ENCODE measurements around the gene LDHD. TPM values are rescaled to one million over a fixed set of nuclear protein-coding genes. Genes with fewer than 3 reads are reported as not detected.
A peak's percentile ranks its signal among the peaks of the same experiment; 100 is the strongest.

LDHD gene
- total and polyA plus RNA-seq, 9 of the 15 experiments (the other 6 are each of a cell fraction or from before 2014, with no cell fraction given) = 0.19 to 0.86 (median 0.54) TPM; not detected in 3

DNA sequence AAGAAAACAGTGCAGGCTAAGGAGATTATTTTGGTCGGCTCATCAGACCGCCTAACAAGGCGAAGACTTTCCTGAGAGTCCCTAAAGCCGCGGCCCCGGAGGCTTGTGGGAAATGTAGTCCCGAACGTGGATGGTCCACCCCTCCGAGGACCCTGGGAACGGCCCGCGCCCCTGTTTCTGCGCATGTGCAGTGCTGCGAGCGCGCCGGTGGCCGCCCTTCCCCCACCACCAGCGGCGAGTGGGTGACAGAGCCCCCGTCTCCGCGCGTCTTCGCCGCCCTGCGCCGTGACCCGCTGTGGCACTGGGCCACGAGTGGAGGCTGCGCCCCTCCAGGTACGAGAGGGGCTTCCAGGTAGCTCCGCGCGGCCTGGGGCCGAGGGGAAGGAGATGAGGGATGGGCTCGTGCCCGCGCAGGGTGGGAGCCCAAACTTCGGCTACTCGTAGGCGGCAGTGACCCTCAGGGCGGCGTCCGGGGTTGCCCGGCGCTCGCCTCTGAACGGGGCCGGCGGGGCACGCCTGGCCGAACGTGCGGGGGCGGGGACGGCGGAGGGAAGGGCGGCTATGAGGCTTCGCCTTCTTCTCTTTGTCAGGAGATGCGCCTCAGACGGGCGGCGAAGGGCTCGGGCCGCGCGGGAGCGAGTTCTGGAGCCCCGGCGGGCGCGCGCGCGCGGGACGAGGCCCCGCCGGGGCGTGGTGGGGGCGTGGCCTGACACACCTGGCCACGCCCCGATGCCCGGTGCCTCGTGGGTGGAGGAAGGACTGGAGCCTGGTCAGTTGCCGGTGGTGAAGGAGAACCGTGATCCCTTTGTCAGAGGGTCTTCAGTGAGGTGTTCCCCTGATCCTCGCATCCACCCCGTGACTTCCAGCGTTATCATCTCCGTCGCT lies 32.0 kb upstream of the LDHD start, which contains the start of gene ZFP1 (continued):
- TF ChIP-seq, protein P1, sequence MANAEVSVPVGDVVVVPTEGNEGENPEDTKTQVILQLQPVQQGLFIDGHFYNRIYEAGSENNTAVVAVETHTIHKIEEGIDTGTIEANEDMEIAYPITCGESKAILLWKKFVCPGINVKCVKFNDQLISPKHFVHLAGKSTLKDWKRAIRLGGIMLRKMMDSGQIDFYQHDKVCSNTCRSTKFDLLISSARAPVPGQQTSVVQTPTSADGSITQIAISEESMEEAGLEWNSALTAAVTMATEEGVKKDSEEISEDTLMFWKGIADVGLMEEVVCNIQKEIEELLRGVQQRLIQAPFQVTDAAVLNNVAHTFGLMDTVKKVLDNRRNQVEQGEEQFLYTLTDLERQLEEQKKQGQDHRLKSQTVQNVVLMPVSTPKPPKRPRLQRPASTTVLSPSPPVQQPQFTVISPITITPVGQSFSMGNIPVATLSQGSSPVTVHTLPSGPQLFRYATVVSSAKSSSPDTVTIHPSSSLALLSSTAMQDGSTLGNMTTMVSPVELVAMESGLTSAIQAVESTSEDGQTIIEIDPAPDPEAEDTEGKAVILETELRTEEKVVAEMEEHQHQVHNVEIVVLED (CRISPR knock-in tag; IDR thresholded peaks at IDR 0.05) = peak; percentile 36
- TF ChIP-seq, protein P2, sequence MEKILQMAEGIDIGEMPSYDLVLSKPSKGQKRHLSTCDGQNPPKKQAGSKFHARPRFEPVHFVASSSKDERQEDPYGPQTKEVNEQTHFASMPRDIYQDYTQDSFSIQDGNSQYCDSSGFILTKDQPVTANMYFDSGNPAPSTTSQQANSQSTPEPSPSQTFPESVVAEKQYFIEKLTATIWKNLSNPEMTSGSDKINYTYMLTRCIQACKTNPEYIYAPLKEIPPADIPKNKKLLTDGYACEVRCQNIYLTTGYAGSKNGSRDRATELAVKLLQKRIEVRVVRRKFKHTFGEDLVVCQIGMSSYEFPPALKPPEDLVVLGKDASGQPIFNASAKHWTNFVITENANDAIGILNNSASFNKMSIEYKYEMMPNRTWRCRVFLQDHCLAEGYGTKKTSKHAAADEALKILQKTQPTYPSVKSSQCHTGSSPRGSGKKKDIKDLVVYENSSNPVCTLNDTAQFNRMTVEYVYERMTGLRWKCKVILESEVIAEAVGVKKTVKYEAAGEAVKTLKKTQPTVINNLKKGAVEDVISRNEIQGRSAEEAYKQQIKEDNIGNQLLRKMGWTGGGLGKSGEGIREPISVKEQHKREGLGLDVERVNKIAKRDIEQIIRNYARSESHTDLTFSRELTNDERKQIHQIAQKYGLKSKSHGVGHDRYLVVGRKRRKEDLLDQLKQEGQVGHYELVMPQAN (IDR thresholded peaks at IDR 0.05; ENCODE audit: borderline replicate concordance) = peak; percentile 24; the same call in 1 of the 2 replicates
- TF ChIP-seq HDAC2 (IDR thresholded peaks at IDR 0.05) (no peak), DMBX1 (CRISPR knock-in tag; IDR thresholded peaks at IDR 0.05; ENCODE audit: borderline replicate concordance) (no peak; the same call in 1 of the 2 replicates), MEF2A (IDR thresholded peaks at IDR 0.05; ENCODE audit: control insufficient read depth, low read depth, low read length) (no peak), NONO (IDR thresholded peaks at IDR 0.05; ENCODE audit: low read depth in 2 of 2, low read length in 1 of 2) (peak; percentile 23 to 32; a peak in 2 of 4 replicates), ZNF830 (CRISPR knock-in tag; IDR thresholded peaks at IDR 0.05) (no peak), CTBP1 (IDR thresholded peaks at IDR 0.05; ENCODE audit: borderline replicate concordance) (peak; percentile 96), FOXJ3 (CRISPR knock-in tag; IDR thresholded peaks at IDR 0.05) (no peak), RNF2 (IDR thresholded peaks at IDR 0.05) (peak; percentile 68), ZNF217 (CRISPR knock-in tag; IDR thresholded peaks at IDR 0.05) (no peak), SLC30A9 (CRISPR knock-in tag; IDR thresholded peaks at IDR 0.05) (no peak), CSDE1 (IDR thresholded peaks at IDR 0.05) (no peak), RFX5 (IDR thresholded peaks at IDR 0.05; ENCODE audit: low read depth, low read length) (no peak), ZNF316 (IDR thresholded peaks at IDR 0.05) (no peak), JUN (IDR thresholded peaks at IDR 0.05; ENCODE audit: borderline replicate concordance, low read depth, low read length) (0 out of 2 replicates have a peak, but pooled peaks have one; percentile 25), JUN (CRISPR knock-in tag; IDR thresholded peaks at IDR 0.05; ENCODE audit: borderline replicate concordance) (no peak)
- TF ChIP-seq, protein P3, sequence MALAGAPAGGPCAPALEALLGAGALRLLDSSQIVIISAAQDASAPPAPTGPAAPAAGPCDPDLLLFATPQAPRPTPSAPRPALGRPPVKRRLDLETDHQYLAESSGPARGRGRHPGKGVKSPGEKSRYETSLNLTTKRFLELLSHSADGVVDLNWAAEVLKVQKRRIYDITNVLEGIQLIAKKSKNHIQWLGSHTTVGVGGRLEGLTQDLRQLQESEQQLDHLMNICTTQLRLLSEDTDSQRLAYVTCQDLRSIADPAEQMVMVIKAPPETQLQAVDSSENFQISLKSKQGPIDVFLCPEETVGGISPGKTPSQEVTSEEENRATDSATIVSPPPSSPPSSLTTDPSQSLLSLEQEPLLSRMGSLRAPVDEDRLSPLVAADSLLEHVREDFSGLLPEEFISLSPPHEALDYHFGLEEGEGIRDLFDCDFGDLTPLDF (CRISPR knock-in tag; IDR thresholded peaks at IDR 0.05) = peak; percentile 82
- TF ChIP-seq, protein P4, sequence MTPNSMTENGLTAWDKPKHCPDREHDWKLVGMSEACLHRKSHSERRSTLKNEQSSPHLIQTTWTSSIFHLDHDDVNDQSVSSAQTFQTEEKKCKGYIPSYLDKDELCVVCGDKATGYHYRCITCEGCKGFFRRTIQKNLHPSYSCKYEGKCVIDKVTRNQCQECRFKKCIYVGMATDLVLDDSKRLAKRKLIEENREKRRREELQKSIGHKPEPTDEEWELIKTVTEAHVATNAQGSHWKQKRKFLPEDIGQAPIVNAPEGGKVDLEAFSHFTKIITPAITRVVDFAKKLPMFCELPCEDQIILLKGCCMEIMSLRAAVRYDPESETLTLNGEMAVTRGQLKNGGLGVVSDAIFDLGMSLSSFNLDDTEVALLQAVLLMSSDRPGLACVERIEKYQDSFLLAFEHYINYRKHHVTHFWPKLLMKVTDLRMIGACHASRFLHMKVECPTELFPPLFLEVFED (CRISPR knock-in tag; conservative IDR thresholded peaks at IDR 0.05) = no peak
- TF ChIP-seq, protein P5, sequence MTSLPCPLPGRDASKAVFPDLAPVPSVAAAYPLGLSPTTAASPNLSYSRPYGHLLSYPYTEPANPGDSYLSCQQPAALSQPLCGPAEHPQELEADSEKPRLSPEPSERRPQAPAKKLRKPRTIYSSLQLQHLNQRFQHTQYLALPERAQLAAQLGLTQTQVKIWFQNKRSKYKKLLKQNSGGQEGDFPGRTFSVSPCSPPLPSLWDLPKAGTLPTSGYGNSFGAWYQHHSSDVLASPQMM (CRISPR knock-in tag; IDR thresholded peaks at IDR 0.05) = no peak
